Lower lobe of right lung (tissue), 2 donors: ENCODE measurements around the gene RET. TPM values are rescaled to one million over a fixed set of nuclear protein-coding genes. Genes with fewer than 3 reads are reported as not detected.

Source experiments
- ATAC-seq, 2 donors: fragments of 200-7000 bp; cut with Tn5 transposase; one replicate each; pipeline ENCODE4 v1.9.1; 2020 to 2022; ENCODE audit warnings: mild to moderate bottlenecking in 2 of 2, moderate library complexity in 2 of 2
- DNase-seq: peaks from one replicate; pipeline ENCODE4 v3.0.0-alpha.2; 2020
- H3K27ac ChIP-seq: fragments of 200-600 bp; one replicate; pipeline ENCODE4 v1.8.0; 2022
- H3K27me3 ChIP-seq: fragments of 200-600 bp; one replicate; pipeline ENCODE4 v1.8.0; 2022; ENCODE audit warnings: low read depth
- H3K36me3 ChIP-seq: fragments of 200-600 bp; one replicate; pipeline ENCODE4 v1.8.0; 2022; ENCODE audit warnings: mild to moderate bottlenecking
- H3K4me1 ChIP-seq: fragments of 200-600 bp; one replicate; pipeline ENCODE4 v1.8.0; 2022
- H3K4me3 ChIP-seq: fragments of 200-600 bp; one replicate; pipeline ENCODE4 v1.8.0; 2022; ENCODE audit warnings: mild to moderate bottlenecking
- H3K9me3 ChIP-seq: fragments of 200-600 bp; one replicate; pipeline ENCODE4 v1.8.0; 2022
- intact Hi-C: fragments of 100-400 bp; cut with DNase I; formaldehyde crosslinking; loops from one replicate; pipeline ENCODE4 v1.11.0; 2022
- total RNA-seq: library from RNA; stranded (reverse); fragmentation: NEBNext Ultra II Directional; extraction: Animal tissue kit (Norgen Biotek cat#: 25700); gene quantifications from one replicate; pipeline ENCODE4 v1.2.1, GENCODE V29; 2021
- TF ChIP-seq, protein P1 (sequence below): fragments of 200-600 bp; IDR thresholded peaks from one replicate; pipeline ENCODE4 v1.8.0; 2022; ENCODE audit warnings: antibody characterized with exemption, mild to moderate bottlenecking
- donor health status: DM: no; HTN: yes; CAD: no; lungs with severe emphysema.

The RET gene
- total RNA-seq, 1 donor from 2014 or later = 0.68 TPM

DNA sequence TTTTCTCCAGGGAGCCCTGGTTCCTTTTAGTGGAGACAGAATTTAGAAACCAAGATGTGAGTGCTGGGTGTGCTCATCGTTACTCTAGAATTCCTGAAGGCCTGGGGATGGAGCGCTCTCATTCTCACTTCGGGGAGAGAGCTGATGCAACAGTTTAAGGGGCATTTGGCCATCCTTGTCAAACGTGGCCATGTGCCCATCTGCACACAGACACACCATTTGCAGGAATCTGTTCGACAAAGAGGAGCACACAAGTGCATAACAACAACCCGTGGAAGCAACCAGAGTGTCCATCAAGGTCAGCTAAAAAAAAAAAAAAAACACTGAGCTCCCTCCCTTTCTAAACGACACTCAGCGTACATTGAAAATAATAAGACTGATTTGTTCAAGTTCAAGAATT lies 23.0 kb upstream of the RET start:
- DNase-seq = no peak
- intact Hi-C loops = no loop called here
- no peak for ATAC-seq
- Histone ChIP-seq H3K27ac (no peak overlapping the region), H3K9me3 (no peaks in the 10 kb centered on the region), H3K36me3 (no peaks in the 10 kb centered on the region), H3K4me1 (no peaks in the 10 kb centered on the region), H3K27me3 (peaks cover 9% of the 10 kb centered on the region), H3K4me3 (no peak overlapping the region)
- TF ChIP-seq, protein P1, sequence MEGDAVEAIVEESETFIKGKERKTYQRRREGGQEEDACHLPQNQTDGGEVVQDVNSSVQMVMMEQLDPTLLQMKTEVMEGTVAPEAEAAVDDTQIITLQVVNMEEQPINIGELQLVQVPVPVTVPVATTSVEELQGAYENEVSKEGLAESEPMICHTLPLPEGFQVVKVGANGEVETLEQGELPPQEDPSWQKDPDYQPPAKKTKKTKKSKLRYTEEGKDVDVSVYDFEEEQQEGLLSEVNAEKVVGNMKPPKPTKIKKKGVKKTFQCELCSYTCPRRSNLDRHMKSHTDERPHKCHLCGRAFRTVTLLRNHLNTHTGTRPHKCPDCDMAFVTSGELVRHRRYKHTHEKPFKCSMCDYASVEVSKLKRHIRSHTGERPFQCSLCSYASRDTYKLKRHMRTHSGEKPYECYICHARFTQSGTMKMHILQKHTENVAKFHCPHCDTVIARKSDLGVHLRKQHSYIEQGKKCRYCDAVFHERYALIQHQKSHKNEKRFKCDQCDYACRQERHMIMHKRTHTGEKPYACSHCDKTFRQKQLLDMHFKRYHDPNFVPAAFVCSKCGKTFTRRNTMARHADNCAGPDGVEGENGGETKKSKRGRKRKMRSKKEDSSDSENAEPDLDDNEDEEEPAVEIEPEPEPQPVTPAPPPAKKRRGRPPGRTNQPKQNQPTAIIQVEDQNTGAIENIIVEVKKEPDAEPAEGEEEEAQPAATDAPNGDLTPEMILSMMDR = no peak

DNA sequence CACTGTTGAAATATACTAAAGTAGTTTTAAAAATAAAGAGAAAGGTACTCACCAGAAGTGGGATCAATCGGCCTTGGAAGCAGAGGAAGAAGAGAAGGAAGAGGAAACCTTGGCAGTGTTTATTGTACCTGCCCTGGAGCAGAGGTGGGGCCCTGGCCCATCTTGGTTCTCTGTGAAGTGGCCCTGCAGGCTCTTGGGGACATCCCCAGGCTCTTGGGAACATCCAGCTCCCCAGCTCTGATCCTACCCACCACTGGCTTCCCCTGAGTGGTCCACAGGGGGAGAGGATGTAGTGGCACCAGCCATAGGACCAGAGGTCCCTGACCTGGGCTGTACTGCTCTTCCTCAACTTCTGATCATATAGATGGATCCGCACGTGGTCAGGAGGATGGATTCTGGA lies 22.3 kb upstream of the RET start:
- DNase-seq = no peak
- intact Hi-C loops = no loop called here
- H3K27me3 ChIP-seq = peaks cover 9% of the 10 kb centered on the region
- H3K9me3 ChIP-seq = no peaks in the 10 kb centered on the region
- TF ChIP-seq, protein P1 = no peak
- no peak overlapping the region for H3K4me3 ChIP-seq
- no peaks in the 10 kb centered on the region for H3K4me1 ChIP-seq
- H3K27ac ChIP-seq = no peak overlapping the region
- ATAC-seq = no peak
- no peaks in the 10 kb centered on the region for H3K36me3 ChIP-seq

GRCh38 chr10:43055217-43055616 lies 21.7 kb upstream of the RET start:
- H3K27me3 ChIP-seq = peaks cover 9% of the 10 kb centered on the region
- ATAC-seq (no peak), DNase-seq (no peak)
- TF ChIP-seq, protein P1 = no peak
- no peak overlapping the region for H3K4me3 ChIP-seq
- H3K36me3 ChIP-seq = no peaks in the 10 kb centered on the region
- H3K27ac ChIP-seq = no peak overlapping the region
- H3K4me1 ChIP-seq = no peaks in the 10 kb centered on the region
- H3K9me3 ChIP-seq = no peaks in the 10 kb centered on the region
- intact Hi-C loops = no loop called here

DNA sequence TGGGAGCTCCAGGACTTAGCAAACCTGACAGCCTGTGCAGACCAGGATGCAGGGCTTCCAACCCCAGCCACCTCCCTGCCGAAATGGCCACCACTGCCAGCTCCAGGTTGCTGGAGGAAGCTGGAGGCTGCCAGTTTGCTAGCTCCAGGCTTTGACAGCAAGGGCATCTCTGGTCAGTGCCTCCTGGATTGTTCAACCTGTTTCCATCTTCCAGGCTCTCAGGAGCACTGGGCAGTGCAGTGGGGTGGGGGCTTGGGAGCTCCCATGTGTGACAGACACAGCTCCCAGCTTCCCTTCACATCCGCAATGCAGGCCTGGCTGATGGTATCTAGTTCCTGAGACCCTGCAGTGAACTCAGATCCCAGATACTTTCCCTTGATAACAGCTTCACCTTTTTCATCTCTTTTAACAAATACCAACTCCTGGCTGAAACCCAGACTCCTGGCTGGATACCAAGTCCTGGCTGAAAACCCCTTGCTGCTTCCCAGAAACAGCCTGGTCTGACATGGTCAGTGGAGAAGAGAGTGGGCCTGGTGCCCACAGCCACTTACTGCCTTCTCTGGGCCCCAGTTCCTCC lies 20.8 kb upstream of the RET start:
- TF ChIP-seq, protein P1 = no peak
- peak; percentile 24 for DNase-seq

DNA sequence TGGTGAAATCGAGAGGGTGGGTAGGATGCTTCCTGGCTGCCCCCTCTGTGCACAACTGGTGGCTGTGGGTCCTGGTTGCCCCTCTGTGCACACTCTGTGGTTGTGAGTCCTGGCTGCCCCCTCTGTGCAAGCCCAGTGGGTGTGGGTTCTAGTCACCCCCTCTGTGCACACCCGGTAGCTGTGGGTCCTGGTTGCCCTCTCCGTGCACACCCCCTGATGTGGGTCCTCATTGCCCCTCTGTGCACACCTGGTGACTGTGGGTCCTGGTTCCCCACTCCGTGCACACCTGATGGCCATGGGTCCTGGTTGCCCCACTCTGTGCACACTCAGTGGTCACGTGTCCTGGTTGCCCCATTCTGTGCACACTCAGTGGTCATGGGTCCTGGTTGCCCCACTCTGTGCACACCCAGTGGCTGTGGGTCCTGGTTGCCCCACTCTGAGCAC lies 20.3 kb upstream of the RET start:
- DNase-seq = peak; percentile 23
- no peak overlapping the region for H3K27ac ChIP-seq
- TF ChIP-seq, protein P1 = no peak
- intact Hi-C loops = no loop called here
- peak in 1 of 2 donors; percentile 5 for ATAC-seq
- H3K4me1 ChIP-seq = no peaks in the 10 kb centered on the region
- H3K27me3 ChIP-seq = peaks cover 9% of the 10 kb centered on the region
- H3K36me3 ChIP-seq = no peaks in the 10 kb centered on the region
- H3K4me3 ChIP-seq = no peak overlapping the region
- no peaks in the 10 kb centered on the region for H3K9me3 ChIP-seq

More for the DNA sequence above, 20.8 kb upstream of the RET start:
- Histone ChIP-seq H3K27me3 (peaks cover 9% of the 10 kb centered on the region), H3K36me3 (no peaks in the 10 kb centered on the region), H3K4me1 (no peaks in the 10 kb centered on the region), H3K4me3 (no peak overlapping the region), H3K27ac (no peak overlapping the region), H3K9me3 (no peaks in the 10 kb centered on the region)
- no peak for ATAC-seq
- intact Hi-C loops = no loop called here
